GM23338 (cell line): ENCODE data around the gene TBX3. TPM values are rescaled to one million over a fixed set of nuclear protein-coding genes. Genes with fewer than 3 reads are reported as not detected.

Experiments
- ATAC-seq: fragments of 200-7000 bp; cut with Tn5 transposase; 3 replicates; pipeline ENCODE4 v1.9.1; 2020
- DNase-seq: peaks from one replicate; pipeline ENCODE4 v3.0.0-alpha.2; 2015; ENCODE audit warnings: low spot score
- H2AFZ ChIP-seq: fragments of 200-600 bp; sonication (generic); 2 replicates; pipeline ENCODE4 v1.8.0; 2016; ENCODE audit warnings: antibody characterized with exemption, mild to moderate bottlenecking, moderate library complexity
- H3F3A ChIP-seq: fragments of 200-600 bp; sonication (generic); replicated peaks from 2 replicates; pipeline ENCODE4 v1.8.0; 2017; ENCODE audit warnings: antibody characterized with exemption, mixed run types, low read depth
- H3K27ac ChIP-seq: fragments of 200-600 bp; sonication (generic); 2 replicates; pipeline ENCODE4 v1.6.1; 2016; ENCODE audit warnings: low read depth
- H3K27me3 ChIP-seq: fragments of 200-600 bp; sonication (generic); 2 replicates; pipeline ENCODE4 v1.8.0; 2016; ENCODE audit warnings: mild to moderate bottlenecking, mixed run types, moderate library complexity; ENCODE audit not compliant: insufficient read depth
- H3K36me3 ChIP-seq: fragments of 200-600 bp; sonication (generic); 2 replicates; pipeline ENCODE4 v1.8.0; 2016; ENCODE audit warnings: mild to moderate bottlenecking; ENCODE audit not compliant: insufficient read depth
- H3K4me1 ChIP-seq: fragments of 200-600 bp; sonication (generic); 2 replicates; pipeline ENCODE4 v1.8.0; 2016; ENCODE audit warnings: mild to moderate bottlenecking, moderate library complexity; ENCODE audit not compliant: insufficient read depth
- H3K4me2 ChIP-seq: fragments of 200-600 bp; sonication (generic); 2 replicates; pipeline ENCODE4 v1.7.1; 2017; ENCODE audit warnings: mixed run types
- H3K4me3 ChIP-seq: fragments of 200-600 bp; sonication (generic); 2 replicates; pipeline ENCODE4 v1.6.1; 2016; ENCODE audit warnings: mixed run types
- H3K79me2 ChIP-seq: fragments of 200-600 bp; sonication (generic); replicated peaks from 2 replicates; pipeline ENCODE4 v1.8.0; 2017; ENCODE audit warnings: mild to moderate bottlenecking; ENCODE audit not compliant: insufficient read depth
- H3K9me2 ChIP-seq: fragments of 200-600 bp; sonication (generic); 2 replicates; pipeline ENCODE4 v1.8.0; 2017; ENCODE audit not compliant: insufficient read depth
- H4K20me1 ChIP-seq: fragments of 200-600 bp; sonication (generic); replicated peaks from 2 replicates; pipeline ENCODE4 v1.8.0; 2017; ENCODE audit warnings: mild to moderate bottlenecking; ENCODE audit not compliant: insufficient read depth
- H3K27ac Mint-ChIP-seq: 2 replicates; pipeline ENCODE4 v1.8.0; 2020; ENCODE audit warnings: inconsistent platforms, mild to moderate bottlenecking, moderate library complexity, mixed read lengths
- H3K27me3 Mint-ChIP-seq: 3 replicates; pipeline ENCODE4 v1.8.0; 2022; ENCODE audit warnings: low read depth, mild to moderate bottlenecking, moderate library complexity, mixed read lengths, inconsistent platforms; ENCODE audit not compliant: insufficient read depth, poor library complexity
- H3K36me3 Mint-ChIP-seq: 3 replicates; pipeline ENCODE4 v1.8.0; 2021; ENCODE audit warnings: low read depth, mild to moderate bottlenecking, inconsistent platforms, moderate library complexity, mixed read lengths
- H3K4me1 Mint-ChIP-seq: 3 replicates; pipeline ENCODE4 v1.8.0; 2020; ENCODE audit warnings: mild to moderate bottlenecking, inconsistent platforms, mixed read lengths
- H3K4me3 Mint-ChIP-seq: 3 replicates; pipeline ENCODE4 v1.8.0; 2021; ENCODE audit warnings: moderate library complexity, mild to moderate bottlenecking, inconsistent platforms, mixed read lengths
- H3K9me3 Mint-ChIP-seq: 3 replicates; pipeline ENCODE4 v1.8.0; 2020; ENCODE audit warnings: moderate library complexity, mild to moderate bottlenecking, inconsistent platforms, mixed read lengths
- EZH2 ChIP-seq: fragments of 200-600 bp; sonication (generic); IDR thresholded peaks from one replicate; pipeline ENCODE4 v1.8.0; 2017; ENCODE audit warnings: antibody characterized with exemption, mild to moderate bottlenecking, low read depth; ENCODE audit not compliant: unreplicated experiment
- EZH2phosphoT487 ChIP-seq: fragments of 200-600 bp; sonication (generic); IDR thresholded peaks from one replicate; pipeline ENCODE4 v1.8.1; 2018; ENCODE audit warnings: antibody characterized with exemption; ENCODE audit not compliant: unreplicated experiment
- JUNB ChIP-seq: IDR thresholded peaks from one replicate; pipeline ENCODE4 v1.6.1; 2016; ENCODE audit warnings: antibody characterized with exemption; ENCODE audit not compliant: unreplicated experiment
- NANOG ChIP-seq: IDR thresholded peaks from 2 replicates; pipeline ENCODE4 v1.6.1; 2016; ENCODE audit warnings: antibody characterized with exemption, borderline replicate concordance
- POLR2AphosphoS5 ChIP-seq: IDR thresholded peaks from 2 replicates; pipeline ENCODE4 v1.6.1; 2016; ENCODE audit warnings: antibody characterized with exemption, low read depth
- STAT1 ChIP-seq: IDR thresholded peaks from one replicate; pipeline ENCODE4 v1.6.1; 2016; ENCODE audit warnings: antibody characterized with exemption; ENCODE audit not compliant: unreplicated experiment
- ZNF331 ChIP-seq: fragments of 250-450 bp; sonication (Bioruptor Pico); IDR thresholded peaks from 2 replicates; pipeline ENCODE4 v1.5.0; 2020; ENCODE audit warnings: low read depth, mild to moderate bottlenecking, moderate library complexity
- polyA plus RNA-seq: library from polyadenylated mRNA; unstranded; fragments of >200 nt; fragmentation: Nextera tagmentation; extraction: Ambion mirVana; gene quantifications from 2 replicates; pipeline ENCODE4 v1.2.1, GENCODE V29; 2016
- total RNA-seq: library from RNA; depleted of rRNA; stranded (reverse); fragments of >200 nt; shearing (Covaris generic); gene quantifications from 2 replicates; pipeline ENCODE4 v1.2.3, GENCODE V29; 2014
- TF ChIP-seq, protein P1 (sequence below), 2 experiments: fragments of 200-600 bp in 1 of 2; sonication (generic) in 1 of 2; conservative IDR thresholded peaks; 2 replicates each; pipeline versions ENCODE4 v1.5.1 to v1.6.1; 2016 to 2017; ENCODE audit warnings: antibody characterized with exemption in 2 of 2, low read depth in 2 of 2, mild to moderate bottlenecking in 2 of 2, moderate library complexity in 1 of 2
- TF ChIP-seq, protein P2 (sequence below): IDR thresholded peaks from 2 replicates; pipeline ENCODE4 v1.6.1; 2016; ENCODE audit warnings: antibody characterized with exemption

TBX3 gene
- total and polyA plus RNA-seq, 2 experiments from 2014 or later: 0.18 to 0.24 TPM

DNA sequence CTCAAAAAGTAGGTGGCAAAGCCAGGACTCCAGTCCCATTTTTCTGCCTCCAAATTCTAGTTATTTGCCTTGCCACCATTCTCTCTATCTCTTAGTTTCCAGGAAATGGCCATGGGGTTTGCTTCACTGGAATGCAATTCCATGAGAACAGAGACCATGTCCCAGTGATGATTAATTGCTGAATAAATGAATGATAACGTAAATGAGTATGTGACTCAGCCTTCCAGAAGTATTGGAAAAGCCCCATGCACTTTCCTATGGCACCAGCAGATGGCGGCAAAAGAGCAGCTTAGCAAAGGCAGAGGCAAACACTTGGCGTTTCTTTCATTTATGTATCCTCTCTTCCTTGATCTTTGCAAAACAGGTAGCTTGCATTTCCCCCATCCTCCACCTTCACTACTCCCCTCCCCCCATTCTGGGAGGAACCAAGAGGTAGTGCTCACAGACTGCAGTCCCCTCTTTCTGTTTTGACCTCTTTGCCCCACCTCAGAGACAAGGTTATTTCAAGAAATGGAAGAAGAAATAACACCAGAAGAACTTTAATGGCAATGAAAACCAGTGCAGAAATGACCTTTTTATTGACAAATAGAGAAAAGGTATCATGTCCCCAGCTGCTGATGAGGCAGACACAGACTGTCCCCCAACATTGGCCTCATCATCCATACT, 21.3 kb downstream of the TBX3 start:
- peaks cover 4% of the 10 kb centered on the region for H4K20me1 ChIP-seq
- Mint-ChIP-seq H3K27ac (no peak overlapping the region), H3K4me1 (peaks cover 46% of the 10 kb centered on the region), H3K36me3 (no peaks in the 10 kb centered on the region), H3K9me3 (no peaks in the 10 kb centered on the region), H3K4me3 (no peak overlapping the region), H3K27me3 (peaks cover 57% of the 10 kb centered on the region)
- no peak overlapping the region for H3K4me3 ChIP-seq
- peaks cover 6% of the 10 kb centered on the region; the same call in 1 of the 2 replicates for H3F3A ChIP-seq
- no peak overlapping the region for H3K27ac ChIP-seq
- no peak overlapping the region for H2AFZ ChIP-seq
- ATAC-seq: no peak
- peak overlapping the region; percentile 69 for H3K4me2 ChIP-seq
- no peak for TF ChIP-seq NANOG
- TF ChIP-seq, protein P1, sequence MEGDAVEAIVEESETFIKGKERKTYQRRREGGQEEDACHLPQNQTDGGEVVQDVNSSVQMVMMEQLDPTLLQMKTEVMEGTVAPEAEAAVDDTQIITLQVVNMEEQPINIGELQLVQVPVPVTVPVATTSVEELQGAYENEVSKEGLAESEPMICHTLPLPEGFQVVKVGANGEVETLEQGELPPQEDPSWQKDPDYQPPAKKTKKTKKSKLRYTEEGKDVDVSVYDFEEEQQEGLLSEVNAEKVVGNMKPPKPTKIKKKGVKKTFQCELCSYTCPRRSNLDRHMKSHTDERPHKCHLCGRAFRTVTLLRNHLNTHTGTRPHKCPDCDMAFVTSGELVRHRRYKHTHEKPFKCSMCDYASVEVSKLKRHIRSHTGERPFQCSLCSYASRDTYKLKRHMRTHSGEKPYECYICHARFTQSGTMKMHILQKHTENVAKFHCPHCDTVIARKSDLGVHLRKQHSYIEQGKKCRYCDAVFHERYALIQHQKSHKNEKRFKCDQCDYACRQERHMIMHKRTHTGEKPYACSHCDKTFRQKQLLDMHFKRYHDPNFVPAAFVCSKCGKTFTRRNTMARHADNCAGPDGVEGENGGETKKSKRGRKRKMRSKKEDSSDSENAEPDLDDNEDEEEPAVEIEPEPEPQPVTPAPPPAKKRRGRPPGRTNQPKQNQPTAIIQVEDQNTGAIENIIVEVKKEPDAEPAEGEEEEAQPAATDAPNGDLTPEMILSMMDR (conservative IDR thresholded peaks at IDR 0.05; ENCODE audit: low read depth in 2 of 2): peak; percentile 93 to 95
- H3K79me2 ChIP-seq: no peaks in the 10 kb centered on the region
- no peaks in the 10 kb centered on the region for H3K9me2 ChIP-seq
- H3K36me3 ChIP-seq: no peaks in the 10 kb centered on the region
- H3K4me1 ChIP-seq: peaks cover 56% of the 10 kb centered on the region
- H3K27me3 ChIP-seq: peaks cover 52% of the 10 kb centered on the region
- DNase-seq: peak; percentile 85

DNA sequence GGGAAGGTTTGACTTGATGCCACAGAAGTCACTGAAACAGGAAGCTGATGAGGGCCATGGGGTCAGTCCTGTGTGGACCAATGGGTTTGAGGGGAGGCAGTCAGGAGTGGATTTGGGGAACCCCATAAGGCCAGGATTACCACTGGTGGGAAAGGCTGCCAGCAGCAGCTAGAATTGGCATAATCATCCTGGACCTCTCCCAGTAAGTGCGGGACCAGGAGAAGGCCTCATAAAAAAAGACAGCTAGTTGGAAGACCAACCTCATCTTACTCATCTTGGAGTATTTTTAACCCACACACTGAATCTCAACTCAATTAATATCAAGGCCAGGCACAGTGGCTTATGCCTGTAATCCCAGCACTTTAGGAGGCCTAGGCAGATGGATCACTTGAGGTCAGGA, 22.7 kb downstream of the TBX3 start:
- Histone ChIP-seq H3K4me1 (peaks cover 56% of the 10 kb centered on the region), H3K27me3 (peaks cover 38% of the 10 kb centered on the region), H3K4me3 (no peak overlapping the region), H4K20me1 (peaks cover 4% of the 10 kb centered on the region), H2AFZ (no peak overlapping the region), H3K79me2 (no peaks in the 10 kb centered on the region), H3K36me3 (no peaks in the 10 kb centered on the region), H3K4me2 (no peak overlapping the region), H3F3A (no peaks in the 10 kb centered on the region), H3K27ac (no peak overlapping the region), H3K9me2 (no peaks in the 10 kb centered on the region)
- H3K4me3 Mint-ChIP-seq: no peak overlapping the region
- TF ChIP-seq STAT1: no peak
- ATAC-seq: no peak
- H3K27me3 Mint-ChIP-seq: peaks cover 54% of the 10 kb centered on the region
- H3K4me1 Mint-ChIP-seq: peaks cover 48% of the 10 kb centered on the region
- H3K9me3 Mint-ChIP-seq: no peaks in the 10 kb centered on the region
- no peak for DNase-seq
- no peak overlapping the region for H3K27ac Mint-ChIP-seq
- no peaks in the 10 kb centered on the region for H3K36me3 Mint-ChIP-seq

DNA sequence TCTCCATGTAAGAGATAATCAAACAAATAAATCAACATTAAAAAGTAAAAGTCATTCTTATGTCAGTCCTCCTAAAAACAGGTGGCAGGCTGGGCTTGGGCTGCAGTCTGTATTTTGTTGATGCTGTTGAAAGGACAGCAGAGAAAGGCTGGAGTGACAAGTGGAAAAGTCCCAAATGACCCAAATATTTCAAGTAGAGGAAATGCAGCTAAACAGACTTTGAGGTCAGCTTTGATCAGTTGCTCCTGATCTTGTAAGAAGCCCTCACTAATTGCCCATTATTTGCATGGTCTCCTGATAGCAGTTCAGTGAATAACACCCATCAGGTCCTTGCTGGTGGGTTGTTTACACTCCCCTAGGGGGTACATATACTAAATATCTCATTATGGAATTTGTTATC, 24.9 kb downstream of the TBX3 start:
- H3F3A ChIP-seq: no peaks in the 10 kb centered on the region
- H3K27me3 ChIP-seq: peaks cover 18% of the 10 kb centered on the region
- H3K4me3 ChIP-seq: no peak overlapping the region
- peaks cover under 1% of the 10 kb centered on the region; the same call in 1 of the 2 replicates for H4K20me1 ChIP-seq
- H3K27ac ChIP-seq: no peak overlapping the region
- no peak overlapping the region for H3K4me2 ChIP-seq
- H3K9me2 ChIP-seq: no peaks in the 10 kb centered on the region
- Mint-ChIP-seq H3K4me3 (no peak overlapping the region), H3K9me3 (no peaks in the 10 kb centered on the region), H3K4me1 (peaks cover 40% of the 10 kb centered on the region), H3K36me3 (no peaks in the 10 kb centered on the region), H3K27me3 (peaks cover 45% of the 10 kb centered on the region), H3K27ac (no peak overlapping the region)
- H2AFZ ChIP-seq: no peak overlapping the region
- no peak for TF ChIP-seq STAT1
- no peak for TF ChIP-seq ZNF331 (CRISPR knock-in tag)
- no peak for TF ChIP-seq NANOG
- no peak for TF ChIP-seq JUNB
- TF ChIP-seq, protein P2, sequence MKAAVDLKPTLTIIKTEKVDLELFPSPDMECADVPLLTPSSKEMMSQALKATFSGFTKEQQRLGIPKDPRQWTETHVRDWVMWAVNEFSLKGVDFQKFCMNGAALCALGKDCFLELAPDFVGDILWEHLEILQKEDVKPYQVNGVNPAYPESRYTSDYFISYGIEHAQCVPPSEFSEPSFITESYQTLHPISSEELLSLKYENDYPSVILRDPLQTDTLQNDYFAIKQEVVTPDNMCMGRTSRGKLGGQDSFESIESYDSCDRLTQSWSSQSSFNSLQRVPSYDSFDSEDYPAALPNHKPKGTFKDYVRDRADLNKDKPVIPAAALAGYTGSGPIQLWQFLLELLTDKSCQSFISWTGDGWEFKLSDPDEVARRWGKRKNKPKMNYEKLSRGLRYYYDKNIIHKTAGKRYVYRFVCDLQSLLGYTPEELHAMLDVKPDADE: no peak
- TF ChIP-seq EZH2phosphoT487: no peak
- TF ChIP-seq, protein P1 (conservative IDR thresholded peaks at IDR 0.05; ENCODE audit: low read depth in 2 of 2): no peak
- TF ChIP-seq POLR2AphosphoS5: no peak
- TF ChIP-seq EZH2: no peak
- DNase-seq: no peak
- H3K4me1 ChIP-seq: peaks cover 53% of the 10 kb centered on the region
- no peak for ATAC-seq
- no peaks in the 10 kb centered on the region for H3K79me2 ChIP-seq
- no peaks in the 10 kb centered on the region for H3K36me3 ChIP-seq
